ENCODE results near the gene KCNH3.

DNA sequence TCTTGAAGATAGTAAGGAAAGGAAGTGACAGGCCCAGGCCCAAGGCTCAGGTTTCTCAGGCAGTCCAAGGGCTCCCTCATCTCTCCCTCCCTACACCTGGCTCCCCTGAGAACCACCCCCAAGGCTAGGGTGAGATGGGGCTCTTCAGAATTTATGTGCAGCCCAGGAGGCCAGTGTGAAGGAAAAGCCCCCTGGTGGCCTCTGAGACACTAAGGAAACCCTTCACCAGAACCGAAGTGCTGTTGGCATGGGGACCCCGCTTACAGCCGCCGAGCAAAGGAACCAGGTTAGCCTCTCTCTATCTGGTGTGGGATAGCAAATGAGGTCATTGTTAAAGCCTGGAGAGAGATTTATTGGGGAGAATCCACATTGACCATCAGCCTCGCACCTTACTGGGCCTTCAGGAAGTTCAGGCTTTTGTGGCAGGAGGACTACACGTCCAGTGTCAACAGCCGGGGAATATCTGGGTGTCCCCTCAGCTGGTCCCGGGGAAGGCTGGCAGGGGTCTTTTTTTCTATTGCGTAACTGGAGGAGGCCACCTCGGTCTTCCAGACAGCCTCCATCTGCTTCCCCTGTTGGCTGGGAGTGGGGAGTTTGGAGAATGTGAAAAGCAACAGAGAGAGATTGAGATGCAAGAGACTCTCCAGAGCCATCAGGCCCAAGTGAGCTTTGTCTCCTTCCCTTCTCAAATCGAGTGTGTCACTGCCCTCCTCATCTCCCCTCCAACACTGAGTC, 48.5 kb downstream of the KCNH3 start:
- no peak for TF ChIP-seq EP300 (IDR thresholded peaks at IDR 0.05)
- TF ChIP-seq, protein P1, sequence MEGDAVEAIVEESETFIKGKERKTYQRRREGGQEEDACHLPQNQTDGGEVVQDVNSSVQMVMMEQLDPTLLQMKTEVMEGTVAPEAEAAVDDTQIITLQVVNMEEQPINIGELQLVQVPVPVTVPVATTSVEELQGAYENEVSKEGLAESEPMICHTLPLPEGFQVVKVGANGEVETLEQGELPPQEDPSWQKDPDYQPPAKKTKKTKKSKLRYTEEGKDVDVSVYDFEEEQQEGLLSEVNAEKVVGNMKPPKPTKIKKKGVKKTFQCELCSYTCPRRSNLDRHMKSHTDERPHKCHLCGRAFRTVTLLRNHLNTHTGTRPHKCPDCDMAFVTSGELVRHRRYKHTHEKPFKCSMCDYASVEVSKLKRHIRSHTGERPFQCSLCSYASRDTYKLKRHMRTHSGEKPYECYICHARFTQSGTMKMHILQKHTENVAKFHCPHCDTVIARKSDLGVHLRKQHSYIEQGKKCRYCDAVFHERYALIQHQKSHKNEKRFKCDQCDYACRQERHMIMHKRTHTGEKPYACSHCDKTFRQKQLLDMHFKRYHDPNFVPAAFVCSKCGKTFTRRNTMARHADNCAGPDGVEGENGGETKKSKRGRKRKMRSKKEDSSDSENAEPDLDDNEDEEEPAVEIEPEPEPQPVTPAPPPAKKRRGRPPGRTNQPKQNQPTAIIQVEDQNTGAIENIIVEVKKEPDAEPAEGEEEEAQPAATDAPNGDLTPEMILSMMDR (IDR thresholded peaks at IDR 0.05), result no peak
- TF ChIP-seq POLR2AphosphoS5 (IDR thresholded peaks at IDR 0.05), result no peak
- TF ChIP-seq POLR2A (IDR thresholded peaks at IDR 0.05), result no peak
